Neural cell (in vitro differentiated cells): ENCODE data around the gene SPOCK1.

Experiments
- CTCF ChIP-seq: fragments of 450-650 bp; IDR thresholded peaks from 2 replicates; pipeline ENCODE4 v1.5.1; 2014; ENCODE audit warnings: antibody characterized with exemption, mild to moderate bottlenecking, moderate library complexity; ENCODE audit not compliant: poor library complexity, severe bottlenecking
- EP300 ChIP-seq: fragments of 450-650 bp; conservative IDR thresholded peaks from 2 replicates; pipeline ENCODE4 v1.6.1; 2014; ENCODE audit warnings: antibody characterized with exemption, mild to moderate bottlenecking, moderate library complexity; ENCODE audit not compliant: poor library complexity, severe bottlenecking
- EZH2 ChIP-seq: fragments of 200-600, 300-800 bp; shearing (Covaris generic), sonication (generic); IDR thresholded peaks from 2 replicates; pipeline ENCODE4 v1.6.1; 2014; ENCODE audit warnings: antibody characterized with exemption, low read length, borderline replicate concordance, mild to moderate bottlenecking; ENCODE audit not compliant: insufficient read depth, poor library complexity, severe bottlenecking
- MXI1 ChIP-seq: fragments of 450-650 bp; conservative IDR thresholded peaks from 2 replicates; pipeline ENCODE4 v1.6.1; 2014; ENCODE audit warnings: antibody characterized with exemption, mild to moderate bottlenecking; ENCODE audit not compliant: poor library complexity, severe bottlenecking
- POLR2AphosphoS5 ChIP-seq: IDR thresholded peaks from 2 replicates; pipeline ENCODE4 v1.6.1; 2012
- RAD21 ChIP-seq: fragments of 450-650 bp; conservative IDR thresholded peaks from 2 replicates; pipeline ENCODE4 v1.6.1; 2014; ENCODE audit warnings: antibody characterized with exemption, mild to moderate bottlenecking, moderate library complexity
- REST ChIP-seq: IDR thresholded peaks from 2 replicates; pipeline ENCODE4 v1.6.1; 2012; ENCODE audit warnings: borderline replicate concordance
- SMC3 ChIP-seq: fragments of 450-650 bp; conservative IDR thresholded peaks from 2 replicates; pipeline ENCODE4 v1.6.1; 2014; ENCODE audit warnings: antibody characterized with exemption, mild to moderate bottlenecking, moderate library complexity; ENCODE audit not compliant: poor library complexity
- TAF1 ChIP-seq: IDR thresholded peaks from 2 replicates; pipeline ENCODE4 v1.6.1; 2012; ENCODE audit warnings: low read depth

DNA sequence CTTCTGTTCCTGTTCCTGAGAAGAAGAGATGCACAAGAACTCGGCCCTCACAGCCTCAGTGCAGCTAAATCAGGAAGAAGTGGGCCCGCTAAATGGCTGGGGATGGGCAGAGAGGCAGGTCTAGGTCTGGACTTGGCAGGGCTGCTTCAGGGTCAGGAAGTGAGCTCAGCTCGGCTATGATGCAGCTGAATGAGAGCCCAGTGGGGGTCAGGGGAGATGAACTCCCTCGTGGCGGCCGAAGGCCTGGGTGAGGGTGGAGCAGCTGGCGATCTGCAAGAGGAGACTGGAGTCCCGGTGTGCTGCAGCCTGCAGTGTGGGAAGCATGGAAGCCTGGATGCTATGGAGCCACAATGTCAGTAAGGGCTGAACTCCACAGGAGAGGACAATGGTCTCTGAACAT, 466.2 kb downstream of the SPOCK1 start:
- TF ChIP-seq CTCF (no peak), REST (no peak), EP300 (no peak), TAF1 (no peak), SMC3 (no peak), RAD21 (no peak), EZH2 (no peak), MXI1 (no peak), POLR2AphosphoS5 (no peak)
